Ovary (tissue), 3 donors: ENCODE measurements around the gene BPTF.

Experiments used
- CTCF ChIP-seq, 3 donors: fragments of 450-650 bp in 2 of 3; fragments of 200-600 bp in 1 of 3; IDR thresholded peaks; one replicate each; pipeline versions ENCODE4 v1.5.1 to v1.8.0; 2016 to 2022; ENCODE audit warnings: antibody characterized with exemption in 3 of 3, mild to moderate bottlenecking in 1 of 3
- EP300 ChIP-seq: sonication (generic); formaldehyde crosslinking; IDR thresholded peaks from one replicate; pipeline ENCODE4 v1.6.1; 2017; ENCODE audit warnings: antibody characterized with exemption
- donor health status: DM: no; HTN: no; CAD: no.

GRCh38 chr17:67881083-67881482 is 55.8 kb downstream of the BPTF start:
- TF ChIP-seq CTCF (IDR thresholded peaks at IDR 0.05), result no peak
- no peak for TF ChIP-seq EP300
